Activated T-cell treated with anti-CD3 and anti-CD28 coated beads, Interleukin-2, amount 50 U/mL, for 72 hours (primary cell): Measurements from ENCODE around the gene RNF26. TPM values are rescaled to one million over a fixed set of nuclear protein-coding genes. Genes with fewer than 3 reads are reported as not detected.

Experiments used
- ATAC-seq, 2 donors: fragments of 150-1000 bp; cut with Tn5 transposase; replicated peaks in 1 of 2; 2 replicates each; pipeline ENCODE4 v1.10.0; 2021; ENCODE audit warnings: moderate library complexity in 2 of 2, mild to moderate bottlenecking in 1 of 2
- DNase-seq, 2 donors: peaks; one replicate each; pipeline ENCODE4 v3.0.0; 2021 to 2022; ENCODE audit warnings: mixed read lengths in 1 of 2
- H3K27ac Mint-ChIP-seq: one replicate; pipeline ENCODE4 v1.8.0; 2022; ENCODE audit warnings: mild to moderate bottlenecking, moderate library complexity, mixed read lengths
- H3K27me3 Mint-ChIP-seq: one replicate; pipeline ENCODE4 v1.8.0; 2022; ENCODE audit warnings: low read depth, mixed read lengths
- H3K36me3 Mint-ChIP-seq, 2 donors: one replicate each; pipeline ENCODE4 v1.8.0; 2022; ENCODE audit warnings: mixed read lengths in 2 of 2, mild to moderate bottlenecking in 1 of 2; ENCODE audit not compliant: insufficient read depth in 2 of 2
- H3K4me1 Mint-ChIP-seq: one replicate; pipeline ENCODE4 v1.8.0; 2022; ENCODE audit warnings: low read depth, mixed read lengths
- H3K4me3 Mint-ChIP-seq, 2 donors: one replicate each; pipeline ENCODE4 v1.8.0; 2022; ENCODE audit warnings: mild to moderate bottlenecking in 2 of 2, mixed read lengths in 2 of 2, moderate library complexity in 2 of 2
- H3K9me3 Mint-ChIP-seq, 2 donors: one replicate each; pipeline ENCODE4 v1.8.0; 2022; ENCODE audit warnings: mixed read lengths in 2 of 2
- total RNA-seq, 2 donors: library from RNA; stranded (reverse); gene quantifications; one replicate each; pipeline ENCODE4 v1.2.3, GENCODE V29; 2022

Gene RNF26
- total RNA-seq, 2 donors from 2014 or later, result 32.5 to 38.9 TPM

DNA sequence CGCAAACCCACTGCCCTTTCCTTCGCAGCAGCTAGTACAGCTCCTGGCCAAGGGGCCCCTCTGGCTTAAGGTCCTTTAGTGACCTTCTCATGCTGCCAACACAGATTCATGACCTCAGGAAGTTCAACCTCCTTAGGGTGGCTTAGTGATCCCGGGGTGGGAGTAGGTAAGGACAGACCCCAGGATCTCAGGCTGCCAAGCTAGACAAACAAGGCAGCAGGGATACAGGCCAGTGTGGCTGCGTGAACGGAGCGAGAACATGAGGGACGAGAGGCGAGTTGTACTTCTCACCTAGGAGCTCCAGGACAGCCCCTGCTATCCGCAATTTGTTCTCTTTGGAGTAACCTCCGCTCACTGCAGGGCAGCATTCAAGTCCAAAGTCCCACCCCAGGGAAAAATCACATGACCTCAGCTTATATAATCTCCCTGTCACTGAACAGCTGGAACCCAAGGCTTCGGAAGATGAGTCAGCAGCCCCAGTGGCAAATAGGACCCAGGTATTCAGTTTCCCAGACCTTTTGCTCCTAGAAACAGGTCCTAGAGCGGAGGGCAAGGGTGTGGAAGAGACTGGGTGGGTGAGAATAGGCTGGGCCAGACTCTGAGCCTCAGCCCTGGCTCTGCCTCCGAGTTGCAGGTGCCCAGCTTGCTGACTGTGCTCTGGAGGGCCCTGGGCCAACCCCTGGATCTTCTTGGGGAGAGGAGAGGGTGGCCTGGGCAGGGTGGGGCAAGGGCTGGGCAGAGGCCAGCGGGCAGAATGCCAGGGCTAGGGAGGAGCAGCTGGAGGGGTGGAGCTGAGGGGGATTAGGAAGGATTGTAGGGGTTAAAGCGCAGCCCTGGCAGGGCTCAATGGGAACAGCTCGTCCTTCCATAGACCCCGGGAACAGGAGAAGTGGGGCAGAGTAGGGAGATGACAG is 34.1 kb downstream of the RNF26 start:
- Mint-ChIP-seq H3K27ac (no peak overlapping the region), H3K27me3 (peaks cover 37% of the 10 kb centered on the region), H3K4me3 (no peak overlapping the region), H3K4me1 (peaks cover 10% of the 10 kb centered on the region), H3K9me3 (peaks cover 0 to 2% of the 10 kb centered on the region in 2 donors), H3K36me3 (peaks cover 0 to 2% of the 10 kb centered on the region in 2 donors)
- DNase-seq, result no peak
- ATAC-seq, result no peak

DNA sequence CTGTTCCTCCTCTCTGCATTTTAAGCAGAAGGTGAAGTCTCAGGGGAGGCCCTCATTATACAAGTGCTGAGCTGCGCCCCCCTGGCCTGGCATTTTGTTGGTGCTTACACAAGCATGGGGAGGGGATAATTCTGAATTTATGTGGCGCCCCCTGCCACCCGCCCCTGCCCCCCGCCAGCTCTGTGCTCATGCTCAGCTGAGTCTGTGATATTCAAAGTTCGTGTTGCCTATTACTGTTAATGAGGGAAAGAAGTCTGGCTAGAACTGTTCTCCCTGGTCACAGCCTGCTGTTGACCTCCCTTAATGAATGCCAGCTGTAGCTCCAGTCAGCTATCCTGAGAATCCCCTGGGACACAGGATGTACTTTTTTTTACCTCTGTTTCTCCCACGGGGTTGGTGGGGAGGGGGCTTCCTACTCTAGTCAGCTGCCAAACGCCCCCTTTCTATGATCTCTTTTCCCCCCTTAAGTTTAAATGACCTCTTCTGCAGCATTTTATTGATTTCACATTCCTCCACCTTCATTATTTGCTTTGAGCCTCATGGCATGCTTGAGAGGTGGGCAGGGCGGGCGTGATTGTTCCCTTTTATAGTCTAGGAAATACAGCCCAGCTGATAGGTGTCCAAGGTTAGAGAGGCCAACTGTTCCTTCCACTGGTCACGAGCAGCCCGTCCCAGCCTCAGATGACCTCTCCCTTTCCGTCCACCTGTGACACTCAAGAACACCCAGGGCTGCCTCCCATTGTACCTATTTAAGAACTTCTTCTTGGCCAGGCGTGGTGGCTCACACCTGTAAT is 35.0 kb downstream of the RNF26 start:
- ATAC-seq, result no peak
- Mint-ChIP-seq H3K4me1 (peaks cover 15% of the 10 kb centered on the region), H3K4me3 (no peak overlapping the region), H3K27ac (no peak overlapping the region), H3K9me3 (peaks cover 0 to 2% of the 10 kb centered on the region in 2 donors), H3K36me3 (peaks cover 0 to 2% of the 10 kb centered on the region in 2 donors), H3K27me3 (peaks cover 34% of the 10 kb centered on the region)
- DNase-seq, result no peak

DNA sequence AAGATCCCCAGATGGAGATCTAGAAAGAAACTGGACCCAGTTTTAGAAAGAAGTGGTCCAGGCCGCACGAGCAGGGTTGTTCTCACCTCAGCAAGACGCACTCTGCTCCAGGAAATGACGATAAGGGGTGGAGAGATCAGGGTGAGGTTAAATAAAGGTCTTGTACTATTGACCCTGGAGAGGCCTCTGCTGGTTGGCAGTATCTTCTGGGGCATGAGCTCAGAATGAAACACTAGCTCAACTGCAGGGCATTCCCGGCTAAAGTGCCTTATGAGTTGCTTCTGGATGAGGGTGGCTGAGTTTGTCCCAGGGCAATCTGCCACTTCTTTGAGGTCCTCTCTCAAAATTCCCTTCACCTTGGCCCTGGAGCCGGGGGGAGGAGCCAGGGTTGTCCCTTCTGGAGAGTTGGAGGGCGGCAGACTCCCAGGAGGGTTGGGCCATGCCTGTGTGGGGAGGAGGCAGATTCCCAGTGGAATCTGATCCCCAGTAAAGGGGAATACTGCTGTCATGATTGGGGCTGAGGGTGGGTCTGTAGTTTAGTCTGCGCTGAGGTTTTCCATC is 36.2 kb downstream of the RNF26 start:
- ATAC-seq, result peak; percentile 37 to 86
- H3K27ac Mint-ChIP-seq, result no peak overlapping the region
- H3K9me3 Mint-ChIP-seq, result no peaks in the 10 kb centered on the region
- H3K36me3 Mint-ChIP-seq, result no peaks in the 10 kb centered on the region
- no peak for DNase-seq
- peaks cover 8% of the 10 kb centered on the region for H3K4me1 Mint-ChIP-seq
- H3K27me3 Mint-ChIP-seq, result peaks cover 22% of the 10 kb centered on the region
- H3K4me3 Mint-ChIP-seq, result no peak overlapping the region

DNA sequence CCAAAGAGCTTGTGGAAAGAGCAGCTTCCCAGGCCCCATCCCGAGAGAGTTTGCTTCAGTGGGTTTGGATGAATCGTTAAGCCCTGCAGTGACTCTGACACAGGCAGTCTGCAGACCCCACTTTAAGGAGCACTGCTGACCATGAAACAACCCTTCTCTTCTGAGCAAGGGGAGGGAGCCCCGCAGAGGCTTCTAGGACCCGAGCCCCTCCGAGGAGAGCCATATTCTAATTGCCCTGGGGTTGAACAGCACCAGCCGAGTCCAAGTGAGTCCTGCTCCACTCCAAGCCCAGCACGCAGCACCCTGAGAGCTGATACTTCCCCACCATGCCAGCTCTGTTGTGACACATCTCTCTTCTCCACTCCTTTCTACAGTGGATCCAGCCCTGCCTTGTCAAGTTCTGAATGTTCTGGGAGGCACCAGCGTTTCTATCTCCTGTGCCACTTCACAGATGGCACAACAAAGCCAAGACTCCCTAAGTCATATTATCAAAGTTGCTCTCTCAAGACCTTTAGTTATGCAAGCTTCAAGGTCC is 36.8 kb downstream of the RNF26 start:
- Mint-ChIP-seq H3K9me3 (no peaks in the 10 kb centered on the region), H3K4me1 (peaks cover 8% of the 10 kb centered on the region), H3K4me3 (no peak overlapping the region), H3K27me3 (peaks cover 17% of the 10 kb centered on the region), H3K27ac (no peak overlapping the region), H3K36me3 (no peaks in the 10 kb centered on the region)
- ATAC-seq (no peak), DNase-seq (no peak)

DNA sequence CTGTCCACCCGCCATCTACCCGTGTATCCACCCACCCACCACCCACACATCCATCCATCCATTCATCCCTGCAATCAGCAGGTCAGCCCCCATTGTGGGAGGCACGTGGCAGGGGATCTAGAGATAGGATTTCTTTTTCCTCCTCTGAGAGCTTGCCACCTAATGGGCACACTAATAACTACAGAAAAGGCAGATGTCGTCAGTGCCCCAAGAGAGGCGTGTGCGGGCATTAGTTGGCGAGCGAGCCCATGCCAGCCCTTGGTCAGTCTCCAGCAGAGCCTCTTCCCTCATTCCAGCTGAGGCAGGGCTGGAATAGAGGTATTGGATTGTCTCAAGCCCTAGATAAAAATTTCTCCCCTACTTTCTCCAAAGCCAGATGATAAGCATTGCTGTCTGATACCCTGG is 37.5 kb downstream of the RNF26 start:
- no peaks in the 10 kb centered on the region for H3K36me3 Mint-ChIP-seq
- H3K4me3 Mint-ChIP-seq, result no peak overlapping the region
- H3K4me1 Mint-ChIP-seq, result peaks cover 8% of the 10 kb centered on the region
- peaks cover 10% of the 10 kb centered on the region for H3K27me3 Mint-ChIP-seq
- H3K9me3 Mint-ChIP-seq, result no peaks in the 10 kb centered on the region
- DNase-seq (no peak), ATAC-seq (no peak)
- no peak overlapping the region for H3K27ac Mint-ChIP-seq

DNA sequence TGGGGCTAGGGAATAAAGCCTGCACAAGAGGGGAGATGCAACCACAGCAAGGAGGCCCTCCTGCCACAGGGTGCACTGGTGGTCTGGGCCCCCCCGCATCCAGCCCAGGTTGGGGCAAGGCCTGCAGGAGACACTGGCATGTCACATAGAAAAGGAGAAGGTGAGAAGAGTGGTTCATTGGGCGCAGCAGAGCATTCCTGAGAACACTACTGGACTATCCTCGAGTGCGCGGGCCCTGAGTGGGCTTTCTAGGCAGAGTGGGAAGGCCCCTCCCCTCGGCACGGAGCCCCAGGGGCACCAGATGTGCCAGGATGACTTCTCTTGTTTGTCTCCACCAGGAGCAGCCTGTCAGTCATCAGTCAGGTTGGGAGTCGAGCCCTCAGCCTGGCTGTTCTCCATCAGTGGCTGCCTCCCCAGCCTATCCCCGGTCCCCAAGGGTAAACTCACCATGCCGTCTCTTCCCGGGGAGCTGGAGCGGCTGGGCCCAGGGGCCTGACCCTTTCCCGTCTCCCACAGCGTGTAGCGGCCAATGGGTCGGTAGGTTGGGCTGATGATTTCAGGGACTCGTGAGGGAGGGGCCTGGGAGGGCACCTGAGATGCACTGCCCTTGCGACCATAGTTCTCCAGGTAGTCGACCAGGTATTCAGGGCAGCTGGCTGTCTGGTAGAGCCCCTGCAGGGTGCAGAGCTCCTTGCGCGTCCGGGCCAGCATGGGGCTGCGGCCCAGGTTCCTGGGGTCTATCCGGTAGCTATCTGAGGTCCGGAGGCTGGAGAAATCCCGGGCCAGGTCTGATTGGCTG is 38.1 kb downstream of the RNF26 start:
- no peaks in the 10 kb centered on the region for H3K9me3 Mint-ChIP-seq
- no peak overlapping the region for H3K27ac Mint-ChIP-seq

DNA sequence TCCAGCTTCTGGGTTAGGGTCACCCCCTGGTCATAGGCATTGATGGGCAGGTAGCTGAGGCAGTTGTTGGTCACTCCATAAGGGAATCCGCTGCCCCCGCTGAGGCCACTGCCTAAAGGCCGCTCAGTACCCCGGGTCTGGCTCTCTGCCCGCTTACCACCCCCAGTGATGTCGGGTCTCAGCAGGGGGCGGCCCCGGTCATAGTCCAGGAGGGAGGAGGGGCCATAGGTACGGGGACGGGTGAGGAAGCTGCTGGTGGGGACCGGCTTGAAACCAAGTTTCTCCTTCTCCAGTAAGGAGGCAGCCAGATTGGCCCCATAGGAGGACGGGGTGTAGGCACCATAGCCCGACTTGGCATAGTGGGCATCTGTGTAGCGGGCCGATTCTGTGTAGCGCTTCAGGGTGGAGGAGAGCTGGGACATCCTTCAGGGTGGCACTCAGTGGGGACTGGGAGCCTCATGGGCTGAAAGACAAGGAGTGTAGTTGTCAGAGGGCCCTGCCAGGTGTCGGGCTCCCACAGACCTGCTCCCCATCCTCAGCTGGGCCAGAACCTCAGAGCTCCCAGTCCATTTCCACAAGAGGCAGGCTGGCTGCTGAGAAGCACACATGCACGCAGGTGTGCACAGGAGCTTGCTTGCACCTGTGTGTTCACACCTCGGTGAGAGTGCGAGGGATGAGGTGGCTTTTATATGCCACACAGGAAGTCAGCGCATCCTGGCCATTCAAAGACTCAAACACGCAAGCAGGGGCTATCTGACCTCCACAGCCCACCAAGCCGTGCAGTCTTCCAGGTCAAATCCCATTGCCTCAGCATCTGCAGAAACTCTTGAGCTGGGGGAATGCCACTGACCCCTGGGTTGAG is 39.0 kb downstream of the RNF26 start:
- DNase-seq (no peak), ATAC-seq (no peak)
- no peaks in the 10 kb centered on the region for H3K27me3 Mint-ChIP-seq
- H3K9me3 Mint-ChIP-seq, result no peaks in the 10 kb centered on the region
- peaks cover 13% of the 10 kb centered on the region for H3K4me1 Mint-ChIP-seq
- no peak overlapping the region for H3K27ac Mint-ChIP-seq
- no peak overlapping the region for H3K4me3 Mint-ChIP-seq
- no peaks in the 10 kb centered on the region for H3K36me3 Mint-ChIP-seq

More for the DNA sequence above, 38.1 kb downstream of the RNF26 start:
- Mint-ChIP-seq H3K4me1 (peaks cover 9% of the 10 kb centered on the region), H3K4me3 (no peak overlapping the region), H3K36me3 (no peaks in the 10 kb centered on the region), H3K27me3 (peaks cover 3% of the 10 kb centered on the region)
- ATAC-seq (no peak), DNase-seq (no peak)

DNA sequence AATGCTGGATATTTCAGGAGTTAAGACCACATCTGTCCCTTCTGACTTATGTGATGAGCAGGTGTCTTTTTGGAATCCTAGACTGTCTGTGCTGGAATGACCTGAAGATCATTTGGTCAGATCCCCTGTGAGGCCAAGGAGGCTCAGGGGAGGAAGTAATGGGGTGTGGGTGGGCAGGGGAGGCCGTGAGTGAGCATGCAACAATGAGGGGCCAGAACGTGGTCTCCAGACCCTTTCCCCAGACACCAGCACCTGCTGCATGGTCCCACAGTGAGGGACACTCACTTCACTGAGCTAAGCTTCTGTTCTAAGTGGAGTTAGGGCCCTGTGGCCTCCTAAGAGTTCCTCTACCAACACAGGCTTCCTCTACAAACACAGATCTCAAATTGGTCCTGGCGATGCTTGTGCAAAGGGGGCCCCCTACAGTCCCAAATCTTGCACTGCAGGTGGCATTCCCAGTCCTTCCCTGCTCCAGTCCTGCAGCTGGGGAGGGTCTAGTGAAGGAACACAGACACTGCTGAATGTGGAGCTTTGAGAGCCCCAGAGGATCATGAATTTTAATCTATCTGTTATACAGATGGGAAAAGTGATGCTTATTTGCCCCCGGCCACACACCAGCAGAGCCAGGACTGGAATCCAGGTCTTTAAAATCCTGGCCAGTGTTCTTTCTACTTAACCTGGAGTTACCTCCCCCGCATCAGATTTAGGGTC is 39.7 kb downstream of the RNF26 start:
- H3K9me3 Mint-ChIP-seq, result no peaks in the 10 kb centered on the region
- no peak overlapping the region for H3K27ac Mint-ChIP-seq
- peak; percentile 45 to 56 for ATAC-seq
- peaks cover 13% of the 10 kb centered on the region for H3K4me1 Mint-ChIP-seq
- H3K36me3 Mint-ChIP-seq, result no peaks in the 10 kb centered on the region
- no peaks in the 10 kb centered on the region for H3K27me3 Mint-ChIP-seq
- peak; percentile 45 to 75 for DNase-seq
- H3K4me3 Mint-ChIP-seq, result no peak overlapping the region

DNA sequence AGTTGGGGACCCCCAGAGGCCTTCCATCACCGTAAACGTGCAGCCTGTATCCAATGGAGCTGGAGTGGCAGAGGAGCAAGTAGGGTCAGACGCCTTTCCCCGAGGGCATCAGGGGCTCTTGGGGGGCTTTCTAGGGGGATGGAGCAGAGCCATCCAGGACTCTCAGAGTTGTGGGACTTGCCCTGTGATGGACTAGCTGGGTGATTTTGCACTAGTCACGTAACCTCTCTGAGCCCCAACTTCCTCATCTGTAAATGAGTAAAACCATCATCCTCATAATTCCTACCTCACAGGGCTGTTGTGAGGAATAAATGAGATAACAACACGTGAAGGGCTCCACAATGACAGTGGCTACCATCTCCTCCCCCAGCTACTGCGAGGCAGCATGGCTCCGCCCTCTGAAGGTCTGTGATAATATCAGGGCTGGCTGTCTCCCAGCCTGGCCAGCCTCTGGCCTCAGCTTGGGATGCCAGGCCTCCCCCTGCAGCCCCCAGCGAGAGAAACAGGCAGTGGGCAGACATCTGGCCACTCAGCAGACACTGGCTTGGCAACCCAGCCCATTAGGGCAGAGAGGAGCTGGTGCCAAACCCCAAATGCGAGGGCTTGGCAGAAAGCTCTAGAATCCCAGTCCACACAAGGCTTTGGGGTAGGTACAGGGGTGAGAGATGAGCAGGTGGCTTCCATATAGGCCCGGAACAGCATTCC is 40.5 kb downstream of the RNF26 start:
- Mint-ChIP-seq H3K27ac (no peak overlapping the region), H3K4me3 (no peak overlapping the region), H3K4me1 (peaks cover 13% of the 10 kb centered on the region), H3K27me3 (no peaks in the 10 kb centered on the region), H3K9me3 (no peaks in the 10 kb centered on the region), H3K36me3 (no peaks in the 10 kb centered on the region)
- DNase-seq (no peak), ATAC-seq (no peak)

DNA sequence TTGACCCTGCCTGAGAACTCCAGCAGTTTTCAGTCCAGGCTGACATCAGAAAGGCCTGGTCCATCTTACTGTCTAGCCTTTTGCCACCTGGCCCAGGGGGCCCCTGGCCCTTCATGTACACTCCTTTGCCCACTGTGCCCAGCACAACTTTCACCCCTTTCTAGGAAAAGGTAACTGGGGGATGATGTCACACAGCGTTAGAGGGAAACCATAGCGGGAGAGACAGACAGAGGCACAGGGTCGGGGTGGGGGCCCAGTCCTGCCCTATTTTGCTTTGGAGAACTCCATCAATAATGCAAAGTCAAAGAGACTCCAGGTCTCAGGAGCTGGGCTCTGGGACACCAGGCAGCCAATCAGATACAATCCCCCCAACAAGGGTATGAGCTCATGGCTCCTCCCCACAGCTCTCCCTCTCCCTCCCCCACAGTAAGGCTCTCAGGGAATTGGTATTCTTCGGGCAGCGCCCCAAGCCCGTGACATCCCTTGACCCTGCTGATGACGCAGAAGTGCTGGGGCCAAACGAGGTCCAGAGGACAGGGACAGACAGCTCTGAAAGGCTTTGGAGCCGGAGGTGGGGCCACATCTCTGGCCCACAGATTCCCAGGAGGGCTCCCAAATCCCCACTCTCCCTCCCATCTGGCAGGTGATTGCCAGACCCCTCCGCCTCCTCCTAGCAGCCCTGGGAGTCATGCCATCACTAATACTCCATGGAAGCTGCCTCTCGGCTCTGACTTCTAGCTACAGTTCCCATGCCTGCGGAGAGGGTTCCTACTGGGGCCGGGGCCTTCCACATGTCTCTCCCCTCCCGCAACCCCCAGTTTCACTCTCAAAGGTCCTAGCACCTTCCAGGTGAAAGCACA is 41.2 kb downstream of the RNF26 start:
- DNase-seq (no peak), ATAC-seq (no peak)
- Mint-ChIP-seq H3K27me3 (no peaks in the 10 kb centered on the region), H3K4me1 (peaks cover 13% of the 10 kb centered on the region), H3K27ac (no peak overlapping the region), H3K36me3 (no peaks in the 10 kb centered on the region), H3K4me3 (no peak overlapping the region), H3K9me3 (no peaks in the 10 kb centered on the region)
